ENCODE measurements around the gene LGMN.

Gene LGMN

GRCh38 chr14:92696366-92696765 is 52.1 kb downstream of the LGMN start:
- no peak for TF ChIP-seq CTCF (conservative IDR thresholded peaks at IDR 0.05; ENCODE audit: control insufficient read depth, insufficient read depth, low read depth, low read length)
- no peak overlapping the region for H3K4me3 ChIP-seq (ENCODE audit: control insufficient read depth, low read depth, low read length)
- DNase-seq (ENCODE audit: low read depth), result no peak

- no peak overlapping the region for H3K4me3 ChIP-seq (ENCODE audit: control insufficient read depth, low read depth, low read length)
- no peak for DNase-seq (ENCODE audit: low read depth)
- TF ChIP-seq CTCF (conservative IDR thresholded peaks at IDR 0.05; ENCODE audit: control insufficient read depth, insufficient read depth, low read depth, low read length), result no peak
Observed at GRCh38 chr14:92695562-92695961, 52.9 kb downstream of the LGMN start.

GRCh38 chr14:92694807-92695206 is 53.6 kb downstream of the LGMN start:
- DNase-seq (ENCODE audit: low read depth), result no peak
- no peak for TF ChIP-seq CTCF (conservative IDR thresholded peaks at IDR 0.05; ENCODE audit: control insufficient read depth, insufficient read depth, low read depth, low read length)
- no peak overlapping the region for H3K4me3 ChIP-seq (ENCODE audit: control insufficient read depth, low read depth, low read length)

GRCh38 chr14:92693998-92694795 is 54.2 kb downstream of the LGMN start:
- no peak for TF ChIP-seq CTCF (conservative IDR thresholded peaks at IDR 0.05; ENCODE audit: control insufficient read depth, insufficient read depth, low read depth, low read length)
- no peak for DNase-seq (ENCODE audit: low read depth)
- no peak overlapping the region for H3K4me3 ChIP-seq (ENCODE audit: control insufficient read depth, low read depth, low read length)

GRCh38 chr14:92692822-92693226 is 55.6 kb downstream of the LGMN start:
- no peak overlapping the region for H3K4me3 ChIP-seq (ENCODE audit: control insufficient read depth, low read depth, low read length)
- peak; percentile 55 for DNase-seq (ENCODE audit: low read depth)
- no peak for TF ChIP-seq CTCF (conservative IDR thresholded peaks at IDR 0.05; ENCODE audit: control insufficient read depth, insufficient read depth, low read depth, low read length)

GRCh38 chr14:92690171-92691011 is 58.0 kb downstream of the LGMN start:
- peak; percentile 63 for DNase-seq (ENCODE audit: low read depth)
- H3K4me3 ChIP-seq (ENCODE audit: control insufficient read depth, low read depth, low read length), result no peak overlapping the region
- peak; percentile 47 for TF ChIP-seq CTCF (conservative IDR thresholded peaks at IDR 0.05; ENCODE audit: control insufficient read depth, insufficient read depth, low read depth, low read length)

Measured in fibroblast of mammary gland (primary cell).